Brain microvascular endothelial cell (primary cell): ENCODE data around the gene YBX3.

Experiments
- DNase-seq: peaks from one replicate; pipeline ENCODE4 v3.0.0-alpha.2; 2020
- H3K27ac ChIP-seq: fragments of 250-450 bp; sonication (Bioruptor Pico); 2 replicates; pipeline ENCODE4 v1.5.1; 2020; ENCODE audit warnings: mild to moderate bottlenecking, moderate library complexity
- H3K27me3 ChIP-seq: fragments of 250-450 bp; sonication (Bioruptor Pico); replicated peaks from 2 replicates; pipeline ENCODE4 v1.5.1; 2020; ENCODE audit warnings: mild to moderate bottlenecking
- H3K36me3 ChIP-seq: fragments of 250-450 bp; sonication (Bioruptor Pico); replicated peaks from 2 replicates; pipeline ENCODE4 v1.5.1; 2020; ENCODE audit warnings: mild to moderate bottlenecking
- H3K4me3 ChIP-seq: 2 replicates; pipeline ENCODE4 v1.5.1; 2011; ENCODE audit warnings: low read depth, mild to moderate bottlenecking, control low read depth, low read length, moderate library complexity
- in situ Hi-C: cut with HindIII; loops from 2 replicates; pipeline ENCODE4 v1.10.0; 2017; ENCODE audit warnings: low sequenced_read_pairs, low pct_ligation_motif_present
- TF ChIP-seq, protein P1 (sequence below): IDR thresholded peaks from 2 replicates; pipeline ENCODE4 v1.5.1; 2011; ENCODE audit warnings: low read depth, mild to moderate bottlenecking, moderate library complexity, low read length, control low read depth, inconsistent platforms; ENCODE audit errors: missing control alignments

The YBX3 gene

DNA sequence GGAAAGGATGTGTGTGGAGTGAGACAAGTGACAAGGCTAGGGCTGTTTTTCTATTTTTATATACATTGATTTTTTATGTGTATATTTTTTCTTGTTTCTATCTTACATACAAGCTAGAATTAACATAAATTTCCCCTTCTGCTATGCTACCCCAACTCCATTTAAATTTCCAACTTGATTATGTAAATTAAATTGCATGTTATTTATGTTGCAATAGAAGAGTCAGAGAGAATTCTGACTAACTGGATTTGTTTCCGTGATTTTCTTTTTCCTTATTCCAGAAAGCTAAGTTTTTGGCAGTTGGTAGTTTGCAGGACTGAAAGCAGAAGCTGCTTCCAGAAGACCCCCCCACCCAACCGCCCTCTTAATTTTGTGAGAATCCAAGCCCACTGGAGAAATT lies 8.9 kb upstream of the YBX3 start:
- Histone ChIP-seq H3K27ac (no peak overlapping the region), H3K36me3 (no peaks in the 10 kb centered on the region), H3K27me3 (no peaks in the 10 kb centered on the region), H3K4me3 (no peak overlapping the region)
- in situ Hi-C loops, result no loop called here
- TF ChIP-seq, protein P1, sequence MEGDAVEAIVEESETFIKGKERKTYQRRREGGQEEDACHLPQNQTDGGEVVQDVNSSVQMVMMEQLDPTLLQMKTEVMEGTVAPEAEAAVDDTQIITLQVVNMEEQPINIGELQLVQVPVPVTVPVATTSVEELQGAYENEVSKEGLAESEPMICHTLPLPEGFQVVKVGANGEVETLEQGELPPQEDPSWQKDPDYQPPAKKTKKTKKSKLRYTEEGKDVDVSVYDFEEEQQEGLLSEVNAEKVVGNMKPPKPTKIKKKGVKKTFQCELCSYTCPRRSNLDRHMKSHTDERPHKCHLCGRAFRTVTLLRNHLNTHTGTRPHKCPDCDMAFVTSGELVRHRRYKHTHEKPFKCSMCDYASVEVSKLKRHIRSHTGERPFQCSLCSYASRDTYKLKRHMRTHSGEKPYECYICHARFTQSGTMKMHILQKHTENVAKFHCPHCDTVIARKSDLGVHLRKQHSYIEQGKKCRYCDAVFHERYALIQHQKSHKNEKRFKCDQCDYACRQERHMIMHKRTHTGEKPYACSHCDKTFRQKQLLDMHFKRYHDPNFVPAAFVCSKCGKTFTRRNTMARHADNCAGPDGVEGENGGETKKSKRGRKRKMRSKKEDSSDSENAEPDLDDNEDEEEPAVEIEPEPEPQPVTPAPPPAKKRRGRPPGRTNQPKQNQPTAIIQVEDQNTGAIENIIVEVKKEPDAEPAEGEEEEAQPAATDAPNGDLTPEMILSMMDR, result no peak
- no peak for DNase-seq

DNA sequence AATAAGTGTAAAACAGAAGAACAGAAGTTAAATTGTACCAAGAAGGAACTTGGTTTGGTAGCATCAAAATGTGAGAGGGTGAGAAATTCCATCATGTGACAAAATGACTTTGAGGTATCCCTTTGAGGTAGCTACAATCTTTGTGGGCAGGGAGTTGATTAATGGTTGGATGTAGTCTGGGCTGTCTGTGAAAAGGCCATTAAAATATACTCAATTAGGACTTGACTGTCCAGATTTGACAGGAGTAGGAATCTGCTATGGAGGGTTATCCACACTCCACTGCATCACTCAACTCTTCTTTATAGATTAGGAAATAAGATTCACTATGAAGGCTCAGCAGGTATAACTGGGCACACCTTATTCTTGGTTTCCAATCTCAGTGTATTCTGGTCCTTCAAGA lies 7.4 kb upstream of the YBX3 start:
- H3K4me3 ChIP-seq, result no peak overlapping the region
- H3K27ac ChIP-seq, result no peak overlapping the region
- TF ChIP-seq, protein P1, result no peak
- H3K36me3 ChIP-seq, result no peaks in the 10 kb centered on the region
- no peaks in the 10 kb centered on the region for H3K27me3 ChIP-seq
- in situ Hi-C loops, result no loop called here
- DNase-seq, result no peak

DNA sequence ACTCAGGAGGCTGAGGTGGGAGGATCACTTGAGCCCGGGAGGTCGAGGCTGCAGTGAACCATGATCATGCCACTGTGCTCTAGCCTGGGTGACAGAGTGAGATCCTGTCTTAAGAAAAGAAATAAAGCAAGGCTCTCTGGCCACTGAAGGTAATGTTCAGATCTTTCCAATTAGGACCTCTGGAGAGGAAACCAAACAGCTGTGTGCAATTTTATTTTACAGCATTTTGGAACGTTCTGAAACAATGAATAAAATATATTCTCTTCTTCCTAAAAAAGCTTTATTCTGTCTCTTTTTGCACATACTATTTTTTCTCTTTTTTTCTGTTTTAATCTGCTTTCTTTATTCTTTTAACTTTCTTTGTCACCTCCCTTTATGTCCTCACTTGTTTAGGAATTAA lies 5.0 kb upstream of the YBX3 start:
- H3K27ac ChIP-seq, result no peak overlapping the region
- in situ Hi-C loops, result no loop called here
- no peak for DNase-seq
- no peaks in the 10 kb centered on the region for H3K27me3 ChIP-seq
- TF ChIP-seq, protein P1, result no peak
- no peaks in the 10 kb centered on the region for H3K36me3 ChIP-seq
- no peak overlapping the region for H3K4me3 ChIP-seq

DNA sequence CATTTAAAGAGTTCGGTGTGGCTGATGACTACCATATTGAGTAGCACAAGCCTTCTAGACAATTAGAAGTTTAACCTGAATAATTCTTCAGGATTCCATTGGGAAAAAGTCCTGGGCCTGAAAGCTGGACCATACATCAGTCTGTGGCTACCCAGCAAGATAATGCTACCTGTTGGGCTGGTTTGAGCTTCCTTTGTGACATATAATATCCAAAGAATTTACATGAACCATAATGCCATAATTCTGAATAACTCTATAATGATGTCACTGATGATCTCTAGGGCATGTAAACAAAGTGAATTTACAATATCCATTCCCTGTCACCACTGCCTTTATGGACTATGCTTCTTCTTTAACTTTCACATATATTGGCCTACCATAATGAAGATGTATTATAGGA lies 3.8 kb upstream of the YBX3 start:
- in situ Hi-C loops, result no loop called here
- no peak for DNase-seq

DNA sequence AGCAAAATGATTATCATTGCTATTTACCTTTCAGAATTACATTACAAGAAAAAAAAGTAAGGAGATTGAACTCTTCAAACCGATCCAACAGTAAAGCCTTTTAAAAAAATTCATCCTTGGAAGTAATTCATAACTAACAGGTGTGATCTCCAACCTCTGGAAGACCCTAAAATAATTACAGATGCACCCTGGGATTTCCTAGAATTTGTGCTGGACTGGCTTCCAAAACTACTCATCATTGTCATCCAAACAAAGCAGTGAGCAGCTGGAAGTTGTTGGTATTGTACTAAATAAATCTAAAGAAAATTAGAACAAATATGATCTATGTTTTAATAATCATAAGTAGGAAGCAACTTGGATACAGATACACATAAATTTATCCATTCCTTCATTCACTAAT lies 1.9 kb upstream of the YBX3 start:
- no peak overlapping the region for H3K4me3 ChIP-seq
- TF ChIP-seq, protein P1, result no peak
- no peaks in the 10 kb centered on the region for H3K27me3 ChIP-seq
- in situ Hi-C loops, result no loop called here
- no peaks in the 10 kb centered on the region for H3K36me3 ChIP-seq
- no peak overlapping the region for H3K27ac ChIP-seq
- no peak for DNase-seq

More for the DNA sequence above, 3.8 kb upstream of the YBX3 start:
- Histone ChIP-seq H3K27ac (no peak overlapping the region), H3K27me3 (no peaks in the 10 kb centered on the region), H3K36me3 (no peaks in the 10 kb centered on the region), H3K4me3 (no peak overlapping the region)
- TF ChIP-seq, protein P1, result no peak

DNA sequence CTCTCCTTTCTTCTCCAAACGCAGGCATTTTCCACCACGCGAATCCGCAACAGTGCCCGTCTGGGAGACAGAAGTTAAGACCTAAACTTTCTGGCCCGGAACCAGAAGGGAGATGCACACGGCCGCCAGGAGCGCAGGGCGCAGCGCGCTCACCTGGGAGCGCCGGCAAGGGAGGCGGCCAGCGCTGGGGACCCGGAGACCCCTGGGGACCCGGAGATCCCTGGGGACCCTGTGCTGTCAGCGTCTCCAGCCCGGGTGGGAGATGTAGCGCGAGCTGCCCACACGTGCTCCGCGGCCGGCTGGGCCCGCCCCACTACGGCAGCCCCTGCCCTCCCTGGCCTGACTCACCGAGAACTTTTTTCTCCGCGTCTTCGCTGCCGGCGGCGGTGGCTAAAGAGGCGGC lies 620 bp downstream of the YBX3 start:
- DNase-seq, result peak; percentile 28
- in situ Hi-C loops, result no loop called here
- TF ChIP-seq, protein P1, result peak; percentile 22

More for the DNA sequence above, 620 bp downstream of the YBX3 start:
- Histone ChIP-seq H3K36me3 (no peaks in the 10 kb centered on the region), H3K27me3 (no peaks in the 10 kb centered on the region), H3K27ac (peak overlapping the region; percentile 97), H3K4me3 (peak overlapping the region; percentile 92)
